Measurements from ENCODE around the gene DEF6.
A peak's percentile ranks its signal among the peaks of the same experiment; 100 is the strongest.

The DEF6 gene

DNA sequence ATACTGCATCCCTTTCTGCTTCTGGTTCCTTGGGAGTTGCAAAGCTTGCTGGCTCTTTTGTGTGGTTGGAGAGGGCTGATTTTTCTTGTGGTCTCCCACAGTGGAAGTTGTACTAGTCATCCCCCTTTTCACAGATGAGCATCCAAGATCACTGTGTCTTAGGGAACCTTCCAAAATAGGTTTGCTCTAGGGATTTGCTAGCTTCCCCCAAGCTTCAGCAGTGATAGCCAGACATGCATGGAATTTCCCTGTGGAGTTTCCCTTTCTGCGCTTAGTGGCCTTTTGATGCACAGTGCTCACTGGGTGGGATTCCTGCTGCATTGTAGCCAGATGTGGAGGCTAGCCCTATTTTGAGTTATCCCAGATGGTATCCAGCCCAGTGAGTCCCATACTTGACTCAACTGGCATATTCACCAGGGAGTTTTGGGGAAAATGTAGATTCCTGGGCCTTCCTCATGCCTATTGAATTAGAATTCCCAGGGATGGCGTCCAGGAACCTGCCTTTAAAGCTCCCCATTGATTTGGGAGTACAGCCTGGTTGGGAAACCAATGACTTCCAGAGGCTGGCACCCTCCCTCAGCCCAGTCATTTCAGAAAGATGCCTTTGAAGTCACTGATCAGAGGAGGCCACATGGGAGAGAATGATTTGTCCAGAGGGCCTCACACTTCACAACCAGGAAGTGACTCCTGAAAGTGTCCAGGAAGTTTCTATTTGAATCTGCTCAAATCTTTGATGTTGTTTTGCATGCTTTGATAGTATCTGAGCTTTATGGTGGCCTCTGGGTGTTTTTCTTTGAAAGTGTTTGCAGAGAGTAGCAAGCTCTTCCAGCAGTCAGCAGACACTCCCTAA is 70.6 kb downstream of the DEF6 start:
- H3K4ac ChIP-seq (ENCODE audit: low read length) = no peak overlapping the region
- no peak overlapping the region for H3K4me3 ChIP-seq (ENCODE audit: low read length in 2 of 2)
- no peaks in the 10 kb centered on the region for H3K9me3 ChIP-seq (replicated peaks in 1 of 2; ENCODE audit: control insufficient read depth in 2 of 2, insufficient read depth in 1 of 2, low read depth in 1 of 2, low read length in 2 of 2)
- H3K23ac ChIP-seq (ENCODE audit: low read depth, low read length, poor library complexity) = no peak overlapping the region
- no peak overlapping the region for H3K14ac ChIP-seq (ENCODE audit: low read length)
- no peak overlapping the region for H4K8ac ChIP-seq (ENCODE audit: low read depth, low read length)
- H2AFZ ChIP-seq (ENCODE audit: low read length) = no peak overlapping the region
- no peak overlapping the region for H3K27ac ChIP-seq (replicated peaks; ENCODE audit: low read length)
- H4K91ac ChIP-seq (ENCODE audit: low read depth, low read length, poor library complexity) = no peak overlapping the region
- H2BK15ac ChIP-seq (ENCODE audit: low read length) = no peak overlapping the region
- H3K36me3 ChIP-seq (replicated peaks in 1 of 2; ENCODE audit: control insufficient read depth in 2 of 2, insufficient read depth in 2 of 2, low read length in 2 of 2) = no peaks in the 10 kb centered on the region
- H3K79me1 ChIP-seq (ENCODE audit: low read depth, low read length) = peaks cover 1% of the 10 kb centered on the region
- H3K27me3 ChIP-seq (ENCODE audit: control insufficient read depth in 3 of 3, insufficient read depth in 3 of 3, low read depth in 1 of 3, low read length in 3 of 3) = no peaks in the 10 kb centered on the region
- no peak overlapping the region for H3K18ac ChIP-seq (ENCODE audit: low read length)
- no peak overlapping the region for H2BK12ac ChIP-seq (ENCODE audit: low read length)
- no CpG with 5 or more reads among the region's 2 CpGs for WGBS, 2 donors (ENCODE audit: extremely low coverage in 2 of 2, insufficient read length in 2 of 2, insufficient replicate concordance in 1 of 2)
- H2BK120ac ChIP-seq (ENCODE audit: low read depth, low read length) = no peak overlapping the region
- H3K4me2 ChIP-seq (ENCODE audit: insufficient read depth, low read length, poor library complexity, severe bottlenecking) = no peak overlapping the region
- no peak overlapping the region for H2AK5ac ChIP-seq (ENCODE audit: low read depth, low read length)
- peaks cover 3 to 7% of the 10 kb centered on the region in 2 donors for H3K4me1 ChIP-seq (ENCODE audit: control insufficient read depth in 2 of 2, insufficient read depth in 1 of 2, low read depth in 1 of 2, low read length in 2 of 2)
- no peak overlapping the region for H2BK5ac ChIP-seq (ENCODE audit: low read length)
- no peak overlapping the region for H3K9ac ChIP-seq (ENCODE audit: low read depth, low read length, poor library complexity)
- DNase-seq (ENCODE audit: low spot score) = no peak

DNA sequence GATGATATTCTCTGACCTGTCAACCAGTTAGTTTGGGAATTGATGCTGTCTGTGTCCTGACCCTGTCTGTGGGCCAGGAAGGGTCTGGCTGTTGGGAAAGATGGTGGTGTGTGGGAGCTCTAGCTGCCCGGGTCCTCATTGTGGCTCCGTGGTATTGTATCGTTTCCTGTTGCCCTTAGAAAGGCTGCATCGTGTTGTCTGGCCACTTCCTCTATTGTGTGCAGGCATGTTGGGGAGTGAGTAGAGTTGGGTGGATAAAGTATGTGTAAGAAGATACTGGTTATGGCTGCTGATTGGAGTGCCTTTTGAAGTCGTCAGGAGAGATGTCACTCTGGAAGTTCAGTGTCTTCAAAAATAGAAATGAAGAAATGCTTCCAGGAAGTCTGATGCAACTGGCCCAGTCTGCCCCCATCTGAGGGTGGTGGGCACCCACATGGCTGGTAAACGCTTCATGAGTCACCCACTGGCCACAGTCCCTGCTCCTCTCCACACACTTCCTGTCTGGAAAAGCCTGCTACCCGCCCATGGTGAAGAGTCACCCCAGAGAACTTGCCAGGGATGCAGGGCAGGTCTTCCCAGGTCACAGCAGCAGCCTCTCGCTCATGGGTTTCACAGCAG is 72.6 kb downstream of the DEF6 start:
- peaks cover 3% of the 10 kb centered on the region in 2 donors for H3K4me1 ChIP-seq (ENCODE audit: control insufficient read depth in 2 of 2, insufficient read depth in 1 of 2, low read depth in 1 of 2, low read length in 2 of 2)
- H3K18ac ChIP-seq (ENCODE audit: low read length) = peak overlapping the region; percentile 40
- H2BK15ac ChIP-seq (ENCODE audit: low read length) = no peak overlapping the region
- H3K14ac ChIP-seq (ENCODE audit: low read length) = no peak overlapping the region
- no peak overlapping the region for H3K4me2 ChIP-seq (ENCODE audit: insufficient read depth, low read length, poor library complexity, severe bottlenecking)
- H3K27ac ChIP-seq (replicated peaks; ENCODE audit: low read length) = no peak overlapping the region
- no peak overlapping the region for H4K8ac ChIP-seq (ENCODE audit: low read depth, low read length)
- no peaks in the 10 kb centered on the region for H3K27me3 ChIP-seq (ENCODE audit: control insufficient read depth in 3 of 3, insufficient read depth in 3 of 3, low read depth in 1 of 3, low read length in 3 of 3)
- no peaks in the 10 kb centered on the region for H3K79me1 ChIP-seq (ENCODE audit: low read depth, low read length)
- H3K9ac ChIP-seq (ENCODE audit: low read depth, low read length, poor library complexity) = no peak overlapping the region
- no CpG with 5 or more reads among the region's 8 CpGs for WGBS, 2 donors (ENCODE audit: extremely low coverage in 2 of 2, insufficient read length in 2 of 2, insufficient replicate concordance in 1 of 2)
- no peak overlapping the region for H2BK12ac ChIP-seq (ENCODE audit: low read length)
- no peaks in the 10 kb centered on the region for H3K36me3 ChIP-seq (replicated peaks in 1 of 2; ENCODE audit: control insufficient read depth in 2 of 2, insufficient read depth in 2 of 2, low read length in 2 of 2)
- H2BK120ac ChIP-seq (ENCODE audit: low read depth, low read length) = no peak overlapping the region
- H4K91ac ChIP-seq (ENCODE audit: low read depth, low read length, poor library complexity) = no peak overlapping the region
- H2AFZ ChIP-seq (ENCODE audit: low read length) = no peak overlapping the region
- no peak for DNase-seq (ENCODE audit: low spot score)
- H2AK5ac ChIP-seq (ENCODE audit: low read depth, low read length) = no peak overlapping the region
- no peaks in the 10 kb centered on the region for H3K9me3 ChIP-seq (replicated peaks in 1 of 2; ENCODE audit: control insufficient read depth in 2 of 2, insufficient read depth in 1 of 2, low read depth in 1 of 2, low read length in 2 of 2)
- no peak overlapping the region for H2BK5ac ChIP-seq (ENCODE audit: low read length)
- H3K23ac ChIP-seq (ENCODE audit: low read depth, low read length, poor library complexity) = no peak overlapping the region
- no peak overlapping the region for H3K4me3 ChIP-seq (ENCODE audit: low read length in 2 of 2)
- no peak overlapping the region for H3K4ac ChIP-seq (ENCODE audit: low read length)

GRCh38 chr6:35370785-35371493 is 73.3 kb downstream of the DEF6 start:
- no peak for DNase-seq (ENCODE audit: low spot score)
- H3K4me3 ChIP-seq (ENCODE audit: low read length in 2 of 2) = no peak overlapping the region

More at GRCh38 chr6:35370785-35371493, 73.3 kb downstream of the DEF6 start:
- H4K8ac ChIP-seq (ENCODE audit: low read depth, low read length) = no peak overlapping the region
- no peak overlapping the region for H4K91ac ChIP-seq (ENCODE audit: low read depth, low read length, poor library complexity)
- no peak overlapping the region for H2BK120ac ChIP-seq (ENCODE audit: low read depth, low read length)
- H3K14ac ChIP-seq (ENCODE audit: low read length) = no peak overlapping the region
- no peaks in the 10 kb centered on the region for H3K79me1 ChIP-seq (ENCODE audit: low read depth, low read length)
- H2BK15ac ChIP-seq (ENCODE audit: low read length) = no peak overlapping the region
- no peak overlapping the region for H2AK5ac ChIP-seq (ENCODE audit: low read depth, low read length)
- H3K18ac ChIP-seq (ENCODE audit: low read length) = no peak overlapping the region
- H3K4me2 ChIP-seq (ENCODE audit: insufficient read depth, low read length, poor library complexity, severe bottlenecking) = no peak overlapping the region
- no peak overlapping the region for H3K27ac ChIP-seq (replicated peaks; ENCODE audit: low read length)
- no peak overlapping the region for H2BK12ac ChIP-seq (ENCODE audit: low read length)
- peaks cover 3% of the 10 kb centered on the region in 2 donors for H3K4me1 ChIP-seq (ENCODE audit: control insufficient read depth in 2 of 2, insufficient read depth in 1 of 2, low read depth in 1 of 2, low read length in 2 of 2)
- H3K23ac ChIP-seq (ENCODE audit: low read depth, low read length, poor library complexity) = no peak overlapping the region
- WGBS, 2 donors (ENCODE audit: extremely low coverage in 2 of 2, insufficient read length in 2 of 2, insufficient replicate concordance in 1 of 2) = no CpG with 5 or more reads among the region's 9 CpGs
- no peak overlapping the region for H3K4ac ChIP-seq (ENCODE audit: low read length)
- H2BK5ac ChIP-seq (ENCODE audit: low read length) = no peak overlapping the region
- no peak overlapping the region for H2AFZ ChIP-seq (ENCODE audit: low read length)
- no peaks in the 10 kb centered on the region for H3K36me3 ChIP-seq (replicated peaks in 1 of 2; ENCODE audit: control insufficient read depth in 2 of 2, insufficient read depth in 2 of 2, low read length in 2 of 2)
- no peaks in the 10 kb centered on the region for H3K9me3 ChIP-seq (replicated peaks in 1 of 2; ENCODE audit: control insufficient read depth in 2 of 2, insufficient read depth in 1 of 2, low read depth in 1 of 2, low read length in 2 of 2)
- no peak overlapping the region for H3K9ac ChIP-seq (ENCODE audit: low read depth, low read length, poor library complexity)
- no peaks in the 10 kb centered on the region for H3K27me3 ChIP-seq (ENCODE audit: control insufficient read depth in 3 of 3, insufficient read depth in 3 of 3, low read depth in 1 of 3, low read length in 3 of 3)
